GM21390 (cell line): ENCODE measurements around the gene STING1.
"Not testable (repeated sequence)": the region's sequence is repeated elsewhere in the genome, so short reads cannot be mapped to it uniquely, and the experiment has no call there.

Source experiments
- ATAC-seq: cut with Tn5 transposase; IDR thresholded peaks from one replicate; pipeline ENCODE4 v1.9.1; 2021; ENCODE audit not compliant: unreplicated experiment

STING1 gene

DNA sequence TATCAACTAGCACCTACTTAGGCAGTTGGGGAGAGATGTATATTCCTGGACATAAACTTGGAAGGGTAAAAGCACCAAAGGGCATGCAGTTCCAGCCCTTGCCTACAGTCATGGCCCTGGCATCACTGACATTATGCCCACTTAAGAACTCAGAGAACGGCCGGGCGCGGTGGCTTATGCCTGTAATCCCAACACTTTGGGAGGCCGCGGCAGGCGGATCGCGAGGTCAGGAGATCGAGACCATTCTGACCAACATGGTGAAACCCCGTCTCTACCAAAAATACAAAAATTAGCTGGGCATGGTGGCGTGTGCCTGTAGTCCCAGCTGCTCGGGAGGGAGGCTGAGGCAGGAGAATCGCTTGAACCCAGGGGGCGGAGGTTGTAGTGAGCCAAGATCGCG, 42.1 kb downstream of the STING1 start:
- not testable (repeated sequence) for ATAC-seq

DNA sequence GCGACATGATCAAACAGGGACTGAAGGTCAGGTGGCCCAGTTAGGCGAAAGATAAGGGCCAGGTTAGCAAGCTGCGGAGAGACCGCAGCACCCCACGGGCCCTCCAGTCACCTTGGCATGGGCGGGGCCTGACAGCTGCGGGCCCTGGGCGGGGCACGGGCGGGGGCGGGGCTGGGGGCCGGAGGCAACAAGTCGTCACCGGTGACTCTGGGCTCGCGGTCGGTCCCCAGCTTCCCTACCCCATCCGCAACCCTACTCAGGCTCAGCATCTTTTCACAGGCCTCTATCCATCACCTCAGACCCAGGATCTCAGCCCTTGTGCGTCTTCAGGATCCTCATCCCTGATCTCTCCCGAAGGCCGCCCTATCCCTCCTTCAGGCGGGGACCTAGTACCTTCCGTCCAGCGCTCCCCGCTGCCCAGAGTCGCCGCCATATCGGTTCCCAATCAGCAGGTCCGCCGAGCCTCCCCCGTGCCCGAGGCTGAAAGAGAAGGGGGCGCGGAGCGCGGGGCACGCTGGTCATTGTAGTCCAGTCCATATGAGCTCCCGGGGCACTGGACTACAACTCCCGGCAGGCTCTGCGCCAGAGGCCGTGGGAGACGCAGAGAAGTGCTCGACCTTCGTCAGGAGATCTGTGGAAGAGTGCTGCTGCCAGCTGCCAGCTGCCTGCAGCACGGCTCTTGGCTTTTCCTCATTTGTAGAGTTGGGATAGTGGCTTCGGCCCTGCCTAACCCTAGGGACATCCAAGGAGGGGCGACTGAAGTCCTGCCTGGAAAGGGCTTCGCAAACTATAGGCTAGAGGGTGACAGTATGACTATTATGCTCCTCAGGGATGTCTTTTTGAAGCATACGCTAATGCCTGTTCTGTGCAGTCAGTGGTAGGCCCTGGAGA, 43.3 kb downstream of the STING1 start, which contains the start of gene DNAJC18:
DNAJC18 (minus strand) TSS at position 513 of the 891 bp plus-strand sequence; CDS start at position 433, 80 bp downstream.
- ATAC-seq = peak; percentile 96

DNA sequence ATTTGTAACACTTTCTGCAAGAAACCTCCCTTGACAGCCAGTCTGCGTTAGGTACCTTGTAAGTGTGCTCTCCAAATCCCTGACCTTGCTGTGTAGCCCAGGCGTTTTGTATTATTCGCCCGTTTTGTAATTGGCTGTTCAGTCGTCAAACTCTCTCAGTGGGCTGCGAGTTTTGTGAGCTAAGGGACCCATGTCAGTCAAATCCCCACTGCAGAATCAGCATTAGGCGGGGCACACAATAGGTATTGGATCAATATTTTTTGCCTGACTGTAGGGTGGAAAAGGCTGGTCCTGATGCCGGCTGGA, 43.9 kb downstream of the STING1 start:
- no peak for ATAC-seq

DNA sequence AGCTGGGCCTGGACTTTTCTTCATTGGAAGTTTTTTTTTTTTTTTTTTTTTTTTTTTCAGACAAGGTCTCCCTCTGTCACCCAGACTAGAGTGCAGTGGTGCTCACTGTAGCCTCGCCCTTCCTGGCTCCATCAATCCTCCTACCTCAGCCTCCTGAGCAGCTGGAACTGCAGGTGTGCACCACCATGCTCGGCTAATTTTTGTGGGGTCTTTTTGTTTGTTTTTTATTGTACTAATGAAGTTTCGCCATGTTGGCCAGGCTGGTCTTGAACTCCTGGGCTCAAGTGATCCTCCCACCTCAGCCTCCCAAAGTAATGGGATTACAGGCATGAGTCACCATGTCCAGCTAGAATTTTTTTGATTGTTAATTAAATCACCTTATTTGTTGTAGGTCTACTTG, 46.9 kb downstream of the STING1 start:
- no peak for ATAC-seq

DNA sequence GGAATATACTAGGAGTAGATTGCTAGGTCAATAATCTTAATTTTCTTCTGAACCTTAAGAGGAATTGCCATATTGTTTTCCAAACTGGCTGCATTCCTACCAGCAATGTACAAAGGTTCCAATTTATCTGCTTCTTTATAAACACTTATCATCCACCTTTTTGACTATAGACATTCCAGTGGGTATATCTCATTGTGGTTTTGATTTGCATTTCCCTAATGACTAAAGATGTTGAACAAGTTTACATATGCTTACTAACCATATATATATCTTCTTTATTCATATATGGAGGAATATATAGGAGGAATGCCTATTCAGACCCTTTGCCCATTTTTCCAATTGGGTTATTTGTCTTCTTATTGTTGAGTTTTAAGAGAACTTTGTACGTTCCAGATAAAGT, 50.9 kb downstream of the STING1 start:
- ATAC-seq = no peak

DNA sequence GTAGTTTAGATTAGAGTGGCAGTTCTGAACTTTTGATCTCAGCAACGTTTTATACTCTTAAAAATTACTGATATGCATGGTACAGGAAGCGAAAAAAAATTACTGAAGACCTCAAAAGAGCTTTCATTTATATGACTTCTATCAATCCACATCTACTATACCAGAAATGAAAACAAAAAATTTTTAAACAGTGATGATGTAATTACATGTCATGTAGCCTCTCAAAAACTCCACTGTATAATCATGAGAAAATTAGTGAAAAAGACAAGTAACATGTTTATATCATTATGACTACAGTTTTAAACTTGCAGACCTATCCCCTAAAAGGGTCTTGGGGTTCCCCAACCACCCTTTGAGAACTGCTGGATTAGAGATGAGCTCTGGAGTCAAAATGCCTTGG, 52.5 kb downstream of the STING1 start:
- ATAC-seq = no peak

DNA sequence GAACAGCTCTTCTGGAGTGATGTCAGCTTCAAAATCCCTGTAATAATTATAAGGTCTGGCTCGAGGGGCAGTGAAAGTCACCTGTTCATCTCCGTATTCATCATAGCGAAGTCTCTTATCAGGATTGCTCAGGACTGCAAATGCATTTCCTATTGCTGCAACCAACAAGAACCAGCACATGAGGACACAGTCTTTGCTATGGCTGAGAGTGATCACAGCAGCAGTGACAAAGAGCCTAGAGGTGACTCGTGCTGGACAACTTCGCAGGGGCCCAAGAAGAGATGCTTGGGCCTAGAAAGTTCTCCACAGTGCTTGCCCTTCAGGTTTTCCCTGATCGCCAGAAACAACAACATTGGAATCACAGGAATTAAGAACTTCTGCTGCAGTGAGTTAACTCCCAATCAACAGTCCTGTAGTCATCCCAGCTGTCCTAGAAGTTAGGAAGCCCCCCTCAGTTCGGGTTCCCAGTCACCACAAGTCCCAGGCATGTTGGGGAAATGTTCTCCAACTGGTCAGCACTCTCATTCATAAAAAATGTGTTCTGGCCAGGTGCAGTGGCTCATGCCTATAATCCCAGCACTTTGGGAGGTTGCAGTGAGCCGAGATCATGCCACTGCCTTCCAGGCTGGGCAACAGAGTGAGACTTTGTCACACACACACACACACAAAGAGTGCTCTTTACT, 56.2 kb downstream of the STING1 start:
- ATAC-seq = no peak
